HCT116 (cell line): ENCODE measurements around the gene TELO2. TPM values are rescaled to one million over a fixed set of nuclear protein-coding genes. Genes with fewer than 3 reads are reported as not detected.

Source experiments
- ATAC-seq: fragments of 200-7000 bp; cut with Tn5 transposase; 2 replicates; pipeline ENCODE4 v1.9.1; 2020; ENCODE audit warnings: mild to moderate bottlenecking, moderate library complexity
- BruUV-seq: library from RNA; stranded (reverse); fragments of 400-500 nt; replicated peaks from 2 replicates; lab custom pipeline; 2021; lab: Mats Ljungman, UMichigan
- CTCF ChIA-PET: fragments of 300-600 bp; sonication (Branson Sonifier 250); formaldehyde crosslinking; loops from one replicate; lab custom pipeline; 2021; ENCODE audit warnings: antibody characterized with exemption; lab: Charles Lee
- POLR2A ChIA-PET: fragments of 300-600, 350-600 bp; sonication (Branson Sonifier 250); formaldehyde crosslinking; loops from one replicate; lab custom pipeline; 2021; ENCODE audit warnings: antibody characterized with exemption; lab: Charles Lee
- RAD21 ChIA-PET, 2 experiments: fragments of 300-600 bp; sonication (Branson Sonifier 250); formaldehyde crosslinking; loops; one replicate each; lab custom pipeline; 2023; ENCODE audit warnings: low total read pairs in 2 of 2; ENCODE audit not compliant: uncharacterized antibody in 2 of 2, unreplicated experiment in 2 of 2, low non-redundant PET in 1 of 2; lab: Charles Lee
- DNase-seq: peaks from one replicate; pipeline ENCODE4 v3.0.0-alpha.2; 2010; ENCODE audit warnings: low read depth, low spot score
- H2AFZ ChIP-seq: fragments of 200-600 bp; shearing (Covaris generic), sonication (generic); 2 replicates; pipeline ENCODE4 v1.6.1; 2017; ENCODE audit warnings: low read depth, mixed run types, mixed read lengths, antibody characterized with exemption, low read length; ENCODE audit not compliant: poor library complexity, severe bottlenecking
- H3K27ac ChIP-seq: 2 replicates; pipeline ENCODE4 v1.5.1; 2012; ENCODE audit warnings: low read depth, low read length
- H3K27me3 ChIP-seq: fragments of 200-600 bp; sonication (generic); 2 replicates; pipeline ENCODE4 v1.6.1; 2016; ENCODE audit warnings: mixed run types, low read length, mixed read lengths; ENCODE audit not compliant: insufficient read depth
- H3K36me3 ChIP-seq, 2 experiments: fragments of 200-500 bp in 1 of 2; fragments of 200-600 bp in 1 of 2; sonication (Bioruptor generic) in 1 of 2; sonication (generic) in 1 of 2; 2 replicates each; pipeline versions ENCODE4 v1.5.1 to v1.6.1; 2014 to 2016; ENCODE audit warnings: low read length in 2 of 2, inconsistent platforms in 1 of 2, mixed read lengths in 1 of 2, mixed run types in 1 of 2; ENCODE audit not compliant: insufficient read depth in 2 of 2, control insufficient read depth in 1 of 2
- H3K4me1 ChIP-seq, 2 experiments: fragments of 200-600 bp in 1 of 2; sonication (generic) in 1 of 2; 2 replicates each; pipeline versions ENCODE4 v1.5.1 to v1.6.1; 2012 to 2017; ENCODE audit warnings: low read length in 2 of 2, inconsistent platforms in 1 of 2, mild to moderate bottlenecking in 1 of 2, mixed read lengths in 1 of 2, mixed run types in 1 of 2, moderate library complexity in 1 of 2; ENCODE audit not compliant: insufficient read depth in 2 of 2, control insufficient read depth in 1 of 2
- H3K4me2 ChIP-seq: fragments of 200-600 bp; sonication (generic); 2 replicates; pipeline ENCODE4 v1.6.1; 2017; ENCODE audit warnings: mixed run types, low read length, mixed read lengths
- H3K4me3 ChIP-seq, 2 experiments: fragments of 200-600 bp in 1 of 2; sonication (generic) in 1 of 2; replicated peaks in 1 of 2; 2 replicates each; pipeline ENCODE4 v1.5.1; 2011 to 2016; ENCODE audit warnings: low read length in 2 of 2, control low read depth in 1 of 2, low read depth in 1 of 2, mild to moderate bottlenecking in 1 of 2, mixed read lengths in 1 of 2, mixed run types in 1 of 2
- H3K79me2 ChIP-seq: fragments of 200-600 bp; sonication (generic); 2 replicates; pipeline ENCODE4 v1.6.1; 2017; ENCODE audit warnings: mild to moderate bottlenecking, mixed run types, low read length, moderate library complexity, mixed read lengths; ENCODE audit not compliant: insufficient read depth
- H3K9ac ChIP-seq: fragments of 200-600 bp; sonication (generic); 2 replicates; pipeline ENCODE4 v1.6.1; 2016; ENCODE audit warnings: low read length, mixed read lengths
- H3K9me2 ChIP-seq: fragments of 200-600 bp; sonication (generic), shearing (Covaris generic); 2 replicates; pipeline ENCODE4 v1.6.1; 2017; ENCODE audit warnings: mixed run types, mild to moderate bottlenecking, moderate library complexity; ENCODE audit not compliant: insufficient read depth
- H3K9me3 ChIP-seq, 2 experiments: fragments of 200-500 bp in 1 of 2; fragments of 200-600 bp in 1 of 2; sonication (Bioruptor generic) in 1 of 2; sonication (generic) in 1 of 2; 2 replicates each; pipeline ENCODE4 v1.6.1; 2014 to 2017; ENCODE audit warnings: low read length in 2 of 2, mixed read lengths in 2 of 2, inconsistent platforms in 1 of 2, low read depth in 1 of 2, mild to moderate bottlenecking in 1 of 2, mixed run types in 1 of 2, moderate library complexity in 1 of 2; ENCODE audit not compliant: control insufficient read depth in 1 of 2, insufficient read depth in 1 of 2
- H4K20me1 ChIP-seq: fragments of 200-600 bp; sonication (generic), shearing (Covaris generic); 2 replicates; pipeline ENCODE4 v1.6.1; 2017; ENCODE audit warnings: mixed run types, mild to moderate bottlenecking, moderate library complexity; ENCODE audit not compliant: insufficient read depth
- CBX3 ChIP-seq: IDR thresholded peaks from 2 replicates; pipeline ENCODE4 v1.6.1; 2012; ENCODE audit warnings: low read depth
- CEBPB ChIP-seq: IDR thresholded peaks from 2 replicates; pipeline ENCODE4 v1.6.1; 2012; ENCODE audit warnings: low read depth
- EGR1 ChIP-seq: IDR thresholded peaks from 2 replicates; pipeline ENCODE4 v1.6.1; 2012; ENCODE audit warnings: low read depth
- EZH2 ChIP-seq: fragments of 200-600 bp; sonication (generic); IDR thresholded peaks from 2 replicates; pipeline ENCODE4 v1.6.1; 2017; ENCODE audit warnings: antibody characterized with exemption, mixed run types
- FOSL1 ChIP-seq: IDR thresholded peaks from 2 replicates; pipeline ENCODE4 v1.6.1; 2012; ENCODE audit warnings: low read depth
- JUND ChIP-seq: IDR thresholded peaks from 2 replicates; pipeline ENCODE4 v1.6.1; 2012
- POLR2AphosphoS5 ChIP-seq: IDR thresholded peaks from 2 replicates; pipeline ENCODE4 v1.6.1; 2011; ENCODE audit warnings: mild to moderate bottlenecking, low read depth, low read length, moderate library complexity
- RAD21 ChIP-seq: IDR thresholded peaks from 2 replicates; pipeline ENCODE4 v1.6.1; 2012; ENCODE audit warnings: low read depth, mild to moderate bottlenecking
- SIN3A ChIP-seq: IDR thresholded peaks from 2 replicates; pipeline ENCODE4 v1.6.1; 2012; ENCODE audit warnings: low read depth
- SP1 ChIP-seq: IDR thresholded peaks from 2 replicates; pipeline ENCODE4 v1.6.1; 2012; ENCODE audit warnings: low read depth
- SRF ChIP-seq: IDR thresholded peaks from 2 replicates; pipeline ENCODE4 v1.6.1; 2012; ENCODE audit warnings: low read depth
- TCF7L2 ChIP-seq: IDR thresholded peaks from 2 replicates; pipeline ENCODE4 v1.7.0; 2011; ENCODE audit warnings: borderline replicate concordance, inconsistent platforms; ENCODE audit not compliant: insufficient read depth, insufficient read length; ENCODE audit errors: extremely low read depth
- YY1 ChIP-seq: IDR thresholded peaks from 2 replicates; pipeline ENCODE4 v1.6.1; 2011; ENCODE audit warnings: low read length, low read depth, moderate library complexity, mild to moderate bottlenecking; ENCODE audit not compliant: insufficient replicate concordance; ENCODE audit errors: extremely low read depth
- ZNF274 ChIP-seq: fragments of 200-500 bp; sonication (Bioruptor generic); IDR thresholded peaks from 2 replicates; pipeline ENCODE4 v1.6.1; 2014; ENCODE audit warnings: mild to moderate bottlenecking, low read depth, low read length, inconsistent platforms
- intact Hi-C: fragments of 100-400 bp; cut with micrococcal nuclease; formaldehyde crosslinking; loops from 2 replicates; pipeline ENCODE4 v1.10.0; 2022
- total RNA-seq: library from RNA; stranded (reverse); gene quantifications from one replicate; pipeline ENCODE4 v1.2.1, GENCODE V29; 2021; ENCODE audit not compliant: unreplicated experiment
- TF ChIP-seq, protein P1 (sequence below): IDR thresholded peaks from 2 replicates; pipeline ENCODE4 v1.6.1; 2011; ENCODE audit warnings: mild to moderate bottlenecking, low read length, moderate library complexity; ENCODE audit not compliant: insufficient replicate concordance; ENCODE audit errors: extremely low read depth
- TF ChIP-seq, protein P2 (sequence below): IDR thresholded peaks from 2 replicates; pipeline ENCODE4 v1.6.1; 2012
- TF ChIP-seq, protein P3 (sequence below): IDR thresholded peaks from 2 replicates; pipeline ENCODE4 v1.6.1; 2012; ENCODE audit warnings: low read depth
- TF ChIP-seq, protein P4 (sequence below), 3 experiments: fragments of 200-600 bp in 1 of 3; sonication (generic) in 1 of 3; IDR thresholded peaks in 2 of 3; conservative IDR thresholded peaks in 1 of 3; 2 replicates each; pipeline ENCODE4 v1.5.1; 2012 to 2017; ENCODE audit warnings: low read depth in 2 of 3, low read length in 2 of 3, antibody characterized with exemption in 1 of 3, borderline replicate concordance in 1 of 3, control low read depth in 1 of 3, mild to moderate bottlenecking in 1 of 3, mixed read lengths in 1 of 3, mixed run types in 1 of 3, moderate library complexity in 1 of 3; ENCODE audit not compliant: insufficient read depth in 1 of 3

TELO2 gene
- total RNA-seq, 1 experiment from 2014 or later = 74.3 TPM

DNA sequence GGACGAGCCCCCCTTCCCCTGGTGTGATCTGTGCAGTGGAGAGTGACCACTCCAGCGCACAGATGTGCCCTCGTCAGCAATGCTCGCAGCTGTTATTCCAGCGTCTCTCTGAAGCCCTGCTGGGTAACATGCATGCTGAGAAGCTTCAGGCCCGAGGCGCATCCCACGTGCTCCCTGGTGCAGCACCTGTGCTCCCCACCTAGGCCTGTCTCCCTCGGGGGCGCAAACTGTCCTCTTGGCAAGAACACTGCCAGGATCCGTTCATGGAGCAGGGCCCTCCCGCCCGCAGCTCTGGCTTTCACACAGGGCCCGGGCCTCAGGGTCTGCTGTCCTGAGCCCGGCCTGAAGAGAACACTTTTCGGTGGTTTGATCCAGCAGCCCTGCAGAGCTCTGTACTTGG, 53.3 kb downstream of the TELO2 start:
- Histone ChIP-seq H3K4me3 (no peak overlapping the region), H3K9me2 (no peaks in the 10 kb centered on the region), H3K27me3 (no peaks in the 10 kb centered on the region), H3K4me1 (peaks cover 19 to 25% of the 10 kb centered on the region in 2 experiments), H3K27ac (no peak overlapping the region), H3K79me2 (no peaks in the 10 kb centered on the region), H3K9ac (no peak overlapping the region), H2AFZ (no peak overlapping the region), H3K9me3 (no peaks in the 10 kb centered on the region), H4K20me1 (no peaks in the 10 kb centered on the region), H3K36me3 (no peaks in the 10 kb centered on the region), H3K4me2 (no peak overlapping the region)
- DNase-seq (no peak), ATAC-seq (no peak)
- POLR2A ChIA-PET = no interaction called here
- CTCF ChIA-PET = no interaction called here
- RAD21 ChIA-PET = no interaction called here
- intact Hi-C loops = no loop called here
- TF ChIP-seq SP1 (no peak), SIN3A (no peak), SRF (no peak), ZNF274 (no peak), CBX3 (no peak), POLR2AphosphoS5 (no peak), TCF7L2 (no peak), CEBPB (no peak), EZH2 (no peak), FOSL1 (no peak), YY1 (no peak), JUND (no peak), RAD21 (no peak), EGR1 (no peak)
- TF ChIP-seq, protein P1, sequence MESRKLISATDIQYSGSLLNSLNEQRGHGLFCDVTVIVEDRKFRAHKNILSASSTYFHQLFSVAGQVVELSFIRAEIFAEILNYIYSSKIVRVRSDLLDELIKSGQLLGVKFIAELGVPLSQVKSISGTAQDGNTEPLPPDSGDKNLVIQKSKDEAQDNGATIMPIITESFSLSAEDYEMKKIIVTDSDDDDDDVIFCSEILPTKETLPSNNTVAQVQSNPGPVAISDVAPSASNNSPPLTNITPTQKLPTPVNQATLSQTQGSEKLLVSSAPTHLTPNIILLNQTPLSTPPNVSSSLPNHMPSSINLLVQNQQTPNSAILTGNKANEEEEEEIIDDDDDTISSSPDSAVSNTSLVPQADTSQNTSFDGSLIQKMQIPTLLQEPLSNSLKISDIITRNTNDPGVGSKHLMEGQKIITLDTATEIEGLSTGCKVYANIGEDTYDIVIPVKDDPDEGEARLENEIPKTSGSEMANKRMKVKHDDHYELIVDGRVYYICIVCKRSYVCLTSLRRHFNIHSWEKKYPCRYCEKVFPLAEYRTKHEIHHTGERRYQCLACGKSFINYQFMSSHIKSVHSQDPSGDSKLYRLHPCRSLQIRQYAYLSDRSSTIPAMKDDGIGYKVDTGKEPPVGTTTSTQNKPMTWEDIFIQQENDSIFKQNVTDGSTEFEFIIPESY = no peak
- TF ChIP-seq, protein P2, sequence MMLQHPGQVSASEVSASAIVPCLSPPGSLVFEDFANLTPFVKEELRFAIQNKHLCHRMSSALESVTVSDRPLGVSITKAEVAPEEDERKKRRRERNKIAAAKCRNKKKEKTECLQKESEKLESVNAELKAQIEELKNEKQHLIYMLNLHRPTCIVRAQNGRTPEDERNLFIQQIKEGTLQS = no peak
- TF ChIP-seq, protein P3, sequence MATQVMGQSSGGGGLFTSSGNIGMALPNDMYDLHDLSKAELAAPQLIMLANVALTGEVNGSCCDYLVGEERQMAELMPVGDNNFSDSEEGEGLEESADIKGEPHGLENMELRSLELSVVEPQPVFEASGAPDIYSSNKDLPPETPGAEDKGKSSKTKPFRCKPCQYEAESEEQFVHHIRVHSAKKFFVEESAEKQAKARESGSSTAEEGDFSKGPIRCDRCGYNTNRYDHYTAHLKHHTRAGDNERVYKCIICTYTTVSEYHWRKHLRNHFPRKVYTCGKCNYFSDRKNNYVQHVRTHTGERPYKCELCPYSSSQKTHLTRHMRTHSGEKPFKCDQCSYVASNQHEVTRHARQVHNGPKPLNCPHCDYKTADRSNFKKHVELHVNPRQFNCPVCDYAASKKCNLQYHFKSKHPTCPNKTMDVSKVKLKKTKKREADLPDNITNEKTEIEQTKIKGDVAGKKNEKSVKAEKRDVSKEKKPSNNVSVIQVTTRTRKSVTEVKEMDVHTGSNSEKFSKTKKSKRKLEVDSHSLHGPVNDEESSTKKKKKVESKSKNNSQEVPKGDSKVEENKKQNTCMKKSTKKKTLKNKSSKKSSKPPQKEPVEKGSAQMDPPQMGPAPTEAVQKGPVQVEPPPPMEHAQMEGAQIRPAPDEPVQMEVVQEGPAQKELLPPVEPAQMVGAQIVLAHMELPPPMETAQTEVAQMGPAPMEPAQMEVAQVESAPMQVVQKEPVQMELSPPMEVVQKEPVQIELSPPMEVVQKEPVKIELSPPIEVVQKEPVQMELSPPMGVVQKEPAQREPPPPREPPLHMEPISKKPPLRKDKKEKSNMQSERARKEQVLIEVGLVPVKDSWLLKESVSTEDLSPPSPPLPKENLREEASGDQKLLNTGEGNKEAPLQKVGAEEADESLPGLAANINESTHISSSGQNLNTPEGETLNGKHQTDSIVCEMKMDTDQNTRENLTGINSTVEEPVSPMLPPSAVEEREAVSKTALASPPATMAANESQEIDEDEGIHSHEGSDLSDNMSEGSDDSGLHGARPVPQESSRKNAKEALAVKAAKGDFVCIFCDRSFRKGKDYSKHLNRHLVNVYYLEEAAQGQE = no peak
- TF ChIP-seq, protein P4, sequence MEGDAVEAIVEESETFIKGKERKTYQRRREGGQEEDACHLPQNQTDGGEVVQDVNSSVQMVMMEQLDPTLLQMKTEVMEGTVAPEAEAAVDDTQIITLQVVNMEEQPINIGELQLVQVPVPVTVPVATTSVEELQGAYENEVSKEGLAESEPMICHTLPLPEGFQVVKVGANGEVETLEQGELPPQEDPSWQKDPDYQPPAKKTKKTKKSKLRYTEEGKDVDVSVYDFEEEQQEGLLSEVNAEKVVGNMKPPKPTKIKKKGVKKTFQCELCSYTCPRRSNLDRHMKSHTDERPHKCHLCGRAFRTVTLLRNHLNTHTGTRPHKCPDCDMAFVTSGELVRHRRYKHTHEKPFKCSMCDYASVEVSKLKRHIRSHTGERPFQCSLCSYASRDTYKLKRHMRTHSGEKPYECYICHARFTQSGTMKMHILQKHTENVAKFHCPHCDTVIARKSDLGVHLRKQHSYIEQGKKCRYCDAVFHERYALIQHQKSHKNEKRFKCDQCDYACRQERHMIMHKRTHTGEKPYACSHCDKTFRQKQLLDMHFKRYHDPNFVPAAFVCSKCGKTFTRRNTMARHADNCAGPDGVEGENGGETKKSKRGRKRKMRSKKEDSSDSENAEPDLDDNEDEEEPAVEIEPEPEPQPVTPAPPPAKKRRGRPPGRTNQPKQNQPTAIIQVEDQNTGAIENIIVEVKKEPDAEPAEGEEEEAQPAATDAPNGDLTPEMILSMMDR (IDR thresholded peaks at IDR 0.05 in 2 of 3, conservative IDR thresholded peaks at IDR 0.05 in 1 of 3; ENCODE audit: borderline replicate concordance in 1 of 3, insufficient read depth in 1 of 3, low read depth in 2 of 3, low read length in 2 of 3) = no peak
- BruUV-seq = no TSS peak
